Measurements from ENCODE around the gene OTOR.

OTOR gene

DNA sequence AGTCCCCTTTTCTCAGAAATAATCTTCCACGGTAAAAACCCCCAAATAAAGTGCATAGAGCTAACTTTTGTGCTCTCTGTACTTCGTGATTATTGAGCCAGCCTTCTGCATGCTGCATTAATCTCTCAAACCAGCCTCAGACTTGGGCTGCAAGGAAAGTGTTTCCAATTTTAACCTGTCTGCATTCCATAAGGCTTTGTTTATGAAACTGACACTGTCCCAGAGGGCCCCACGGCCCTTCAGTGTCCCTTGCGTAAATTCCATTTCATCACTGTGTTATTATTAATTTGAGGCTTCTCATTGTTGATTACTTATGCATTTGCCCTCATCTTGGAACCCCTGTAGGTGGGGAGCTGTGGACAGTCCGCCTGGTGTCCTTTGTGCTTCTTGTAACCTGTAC lies 33.9 kb upstream of the OTOR start:
- no peak overlapping the region for H3K27ac ChIP-seq (ENCODE audit: low read depth, low read length)
- no peaks in the 10 kb centered on the region for H3K36me3 ChIP-seq (ENCODE audit: control insufficient read depth, insufficient read depth, low read length)
- H3K4me3 ChIP-seq (ENCODE audit: low read depth, low read length): no peak overlapping the region
- no peaks in the 10 kb centered on the region for H3K9me3 ChIP-seq (ENCODE audit: control insufficient read depth, insufficient read depth, low read length)
- no peak overlapping the region for H3K9ac ChIP-seq (ENCODE audit: low read depth, low read length)
- H3K4me1 ChIP-seq (ENCODE audit: control insufficient read depth, insufficient read depth, low read length): peaks cover 6% of the 10 kb centered on the region; the same call in 1 of the 2 replicates
- H3K27me3 ChIP-seq (ENCODE audit: control insufficient read depth, insufficient read depth, low read length): no peaks in the 10 kb centered on the region

DNA sequence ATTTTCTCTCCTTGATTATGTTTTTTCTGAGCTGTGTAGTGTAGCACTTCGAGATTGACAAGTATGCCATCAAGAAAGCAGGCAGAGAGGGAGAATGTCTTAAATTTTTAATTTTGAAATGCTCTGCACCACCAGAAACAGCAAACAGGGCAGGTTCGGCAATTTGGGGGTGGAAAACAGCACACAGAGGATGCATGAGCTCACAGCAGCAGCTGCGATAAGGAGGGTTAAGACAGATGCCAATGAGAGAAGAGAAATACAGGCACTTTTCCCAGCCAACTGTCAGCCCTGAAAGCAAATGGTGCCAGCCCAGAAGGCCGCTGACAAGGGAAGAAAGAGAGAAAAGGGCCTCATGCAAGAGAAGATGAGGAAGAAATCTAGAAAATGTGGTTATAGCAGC lies 33.4 kb upstream of the OTOR start:
- Histone ChIP-seq H3K4me3 (ENCODE audit: low read depth, low read length) (no peak overlapping the region), H3K27me3 (ENCODE audit: control insufficient read depth, insufficient read depth, low read length) (no peaks in the 10 kb centered on the region), H3K4me1 (ENCODE audit: control insufficient read depth, insufficient read depth, low read length) (peaks cover 6% of the 10 kb centered on the region; the same call in 1 of the 2 replicates), H3K9ac (ENCODE audit: low read depth, low read length) (no peak overlapping the region), H3K36me3 (ENCODE audit: control insufficient read depth, insufficient read depth, low read length) (no peaks in the 10 kb centered on the region), H3K9me3 (ENCODE audit: control insufficient read depth, insufficient read depth, low read length) (no peaks in the 10 kb centered on the region), H3K27ac (ENCODE audit: low read depth, low read length) (no peak overlapping the region)

DNA sequence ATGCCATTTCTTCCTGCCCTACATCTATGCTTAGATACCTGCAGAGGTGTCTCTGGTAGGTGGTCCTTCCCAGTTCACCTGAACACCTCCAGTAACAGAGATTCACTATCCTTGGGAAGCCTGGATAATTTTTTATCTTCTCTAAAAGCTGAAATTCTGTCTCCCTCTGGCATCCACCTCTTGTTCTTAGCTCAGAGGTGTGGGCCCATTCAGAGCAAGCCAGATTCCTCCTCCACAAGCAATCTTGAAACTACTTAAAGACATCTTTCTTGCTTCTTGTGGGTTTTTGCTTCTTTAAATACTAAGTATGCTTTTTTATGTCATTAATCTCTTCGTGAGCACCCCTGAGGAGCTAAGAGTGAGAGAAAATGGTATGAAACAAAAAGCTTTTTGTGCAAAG lies 28.7 kb upstream of the OTOR start:
- H3K4me1 ChIP-seq (ENCODE audit: control insufficient read depth, insufficient read depth, low read length): no peaks in the 10 kb centered on the region
- no peaks in the 10 kb centered on the region for H3K9me3 ChIP-seq (ENCODE audit: control insufficient read depth, insufficient read depth, low read length)
- no peak overlapping the region for H3K4me3 ChIP-seq (ENCODE audit: low read depth, low read length)
- no peak overlapping the region for H3K9ac ChIP-seq (ENCODE audit: low read depth, low read length)
- H3K27me3 ChIP-seq (ENCODE audit: control insufficient read depth, insufficient read depth, low read length): peaks cover 6% of the 10 kb centered on the region; the same call in 1 of the 2 replicates
- H3K36me3 ChIP-seq (ENCODE audit: control insufficient read depth, insufficient read depth, low read length): no peaks in the 10 kb centered on the region
- no peak overlapping the region for H3K27ac ChIP-seq (ENCODE audit: low read depth, low read length)

DNA sequence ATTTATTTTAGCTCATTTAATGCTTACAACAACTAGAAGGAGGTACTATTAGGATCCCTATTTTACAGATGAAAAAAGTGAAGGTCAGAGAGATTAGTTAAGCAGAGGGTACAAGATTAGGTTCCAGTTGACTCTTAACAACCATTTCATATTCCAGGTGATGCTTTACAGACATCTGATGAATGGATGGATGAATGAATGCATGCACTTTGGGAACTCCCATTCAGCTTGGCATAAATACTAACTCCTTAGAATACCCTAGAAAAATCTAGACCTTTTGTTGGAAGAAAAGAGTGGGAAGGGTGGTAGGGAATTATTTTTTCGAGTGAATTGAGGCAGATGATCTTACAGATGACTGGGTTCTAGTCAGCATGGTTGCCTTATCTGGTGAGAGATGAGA lies 19.1 kb upstream of the OTOR start:
- Histone ChIP-seq H3K36me3 (ENCODE audit: control insufficient read depth, insufficient read depth, low read length) (peaks cover 26% of the 10 kb centered on the region), H3K27me3 (ENCODE audit: control insufficient read depth, insufficient read depth, low read length) (peaks cover 10% of the 10 kb centered on the region), H3K9ac (ENCODE audit: low read depth, low read length) (peak overlapping the region; percentile 42; the same call in 1 of the 2 replicates), H3K4me1 (ENCODE audit: control insufficient read depth, insufficient read depth, low read length) (peaks cover 9% of the 10 kb centered on the region), H3K4me3 (ENCODE audit: low read depth, low read length) (peak overlapping the region; percentile 97), H3K9me3 (ENCODE audit: control insufficient read depth, insufficient read depth, low read length) (no peaks in the 10 kb centered on the region), H3K27ac (ENCODE audit: low read depth, low read length) (peak overlapping the region; percentile 83)

DNA sequence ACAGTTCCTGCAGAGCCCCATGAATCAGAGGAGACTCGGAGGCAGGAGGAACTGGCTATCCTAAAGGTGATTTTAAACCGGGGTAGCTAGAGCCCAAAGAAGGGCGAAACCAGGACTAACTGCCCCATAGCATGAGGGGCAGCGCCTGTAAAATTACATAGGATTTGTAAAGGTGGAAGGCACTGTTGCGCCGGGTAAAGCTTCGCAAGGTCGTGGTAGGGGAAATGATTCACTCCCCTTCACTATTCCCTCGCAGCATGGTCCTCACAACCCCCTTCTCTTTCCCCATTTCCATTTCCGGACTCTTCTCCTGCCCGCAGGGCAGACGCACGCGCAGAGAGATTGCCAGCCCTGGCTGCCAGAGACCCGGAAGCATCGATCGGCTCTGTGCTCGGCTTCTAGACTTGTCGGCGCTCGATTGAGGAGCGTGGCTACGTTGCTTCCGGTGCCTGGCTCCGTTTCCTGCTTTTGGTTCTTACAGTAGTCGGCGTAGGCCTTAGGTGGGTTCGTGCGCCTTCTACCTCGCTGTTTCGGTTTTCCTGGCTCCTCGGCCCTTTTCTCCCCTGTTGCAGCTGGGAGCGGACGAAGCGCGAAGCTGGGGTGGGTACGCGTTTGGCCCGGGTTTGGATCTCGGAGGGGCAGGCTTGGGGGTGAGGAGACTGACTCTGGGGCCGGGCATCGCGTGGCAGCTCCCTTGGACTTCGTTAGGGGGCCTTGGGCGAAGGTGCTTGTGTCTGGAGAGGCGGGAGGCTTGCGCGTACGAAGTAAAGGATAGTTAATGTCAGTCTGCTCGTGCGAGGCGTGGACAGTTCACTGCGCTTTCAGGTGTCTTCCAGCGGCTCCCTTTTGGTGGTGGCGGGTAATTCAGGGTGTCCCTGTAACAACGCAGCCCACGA lies 18.3 kb upstream of the OTOR start, which contains the start of gene SNRPB2:
Gene SNRPB2, plus strand, starts transcription at position 462 of the 896 bp plus-strand sequence. CDS start 1,677 bp downstream, outside the sequence.
- peak within 1 kb of the TSS; percentile 94 for H3K9ac ChIP-seq (ENCODE audit: low read depth, low read length)
- peaks cover 33% of the 10 kb centered on the region for H3K36me3 ChIP-seq (ENCODE audit: control insufficient read depth, insufficient read depth, low read length)
- peak within 1 kb of the TSS; percentile 97 for H3K4me3 ChIP-seq (ENCODE audit: low read depth, low read length)
- peaks cover 10% of the 10 kb centered on the region for H3K27me3 ChIP-seq (ENCODE audit: control insufficient read depth, insufficient read depth, low read length)
- peaks cover 9% of the 10 kb centered on the region for H3K4me1 ChIP-seq (ENCODE audit: control insufficient read depth, insufficient read depth, low read length)
- H3K27ac ChIP-seq (ENCODE audit: low read depth, low read length): peak within 1 kb of the TSS; percentile 87
- no peaks in the 10 kb centered on the region for H3K9me3 ChIP-seq (ENCODE audit: control insufficient read depth, insufficient read depth, low read length)

DNA sequence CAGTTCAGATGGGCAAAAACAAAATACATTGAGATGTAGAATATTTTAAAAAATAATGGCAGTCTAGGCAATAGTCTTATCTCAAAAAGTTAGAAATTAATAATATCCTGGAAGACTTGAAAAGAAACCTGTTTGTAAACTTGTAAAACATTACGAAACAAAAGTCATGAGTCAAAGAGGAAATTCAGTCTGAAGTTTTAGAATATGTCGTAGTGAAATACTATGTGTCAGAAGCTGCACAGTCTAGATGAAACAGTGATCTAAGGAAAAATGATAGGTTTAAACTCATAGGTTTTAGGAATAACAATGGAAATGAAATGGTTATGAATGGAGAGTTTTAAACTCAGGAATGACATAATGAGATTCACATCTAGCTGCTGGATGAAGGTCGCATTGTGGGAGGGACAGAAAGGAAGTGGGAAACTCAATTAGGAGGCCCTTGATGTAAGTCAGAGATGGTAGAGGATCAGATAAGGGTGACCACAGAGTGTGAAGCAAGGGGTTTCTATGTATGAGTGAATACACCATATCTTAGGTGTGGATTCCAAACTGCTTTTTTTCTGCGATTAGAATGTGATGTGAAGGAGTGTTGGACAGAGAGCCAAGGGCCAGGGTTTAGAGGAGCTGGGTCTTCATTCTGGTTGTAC lies 15.5 kb upstream of the OTOR start:
- Histone ChIP-seq H3K9me3 (ENCODE audit: control insufficient read depth, insufficient read depth, low read length) (no peaks in the 10 kb centered on the region), H3K4me1 (ENCODE audit: control insufficient read depth, insufficient read depth, low read length) (peaks cover 9% of the 10 kb centered on the region), H3K4me3 (ENCODE audit: low read depth, low read length) (no peak overlapping the region), H3K36me3 (ENCODE audit: control insufficient read depth, insufficient read depth, low read length) (peaks cover 62% of the 10 kb centered on the region), H3K27ac (ENCODE audit: low read depth, low read length) (no peak overlapping the region), H3K9ac (ENCODE audit: low read depth, low read length) (no peak overlapping the region), H3K27me3 (ENCODE audit: control insufficient read depth, insufficient read depth, low read length) (peaks cover 5% of the 10 kb centered on the region; the same call in 1 of the 2 replicates)

DNA sequence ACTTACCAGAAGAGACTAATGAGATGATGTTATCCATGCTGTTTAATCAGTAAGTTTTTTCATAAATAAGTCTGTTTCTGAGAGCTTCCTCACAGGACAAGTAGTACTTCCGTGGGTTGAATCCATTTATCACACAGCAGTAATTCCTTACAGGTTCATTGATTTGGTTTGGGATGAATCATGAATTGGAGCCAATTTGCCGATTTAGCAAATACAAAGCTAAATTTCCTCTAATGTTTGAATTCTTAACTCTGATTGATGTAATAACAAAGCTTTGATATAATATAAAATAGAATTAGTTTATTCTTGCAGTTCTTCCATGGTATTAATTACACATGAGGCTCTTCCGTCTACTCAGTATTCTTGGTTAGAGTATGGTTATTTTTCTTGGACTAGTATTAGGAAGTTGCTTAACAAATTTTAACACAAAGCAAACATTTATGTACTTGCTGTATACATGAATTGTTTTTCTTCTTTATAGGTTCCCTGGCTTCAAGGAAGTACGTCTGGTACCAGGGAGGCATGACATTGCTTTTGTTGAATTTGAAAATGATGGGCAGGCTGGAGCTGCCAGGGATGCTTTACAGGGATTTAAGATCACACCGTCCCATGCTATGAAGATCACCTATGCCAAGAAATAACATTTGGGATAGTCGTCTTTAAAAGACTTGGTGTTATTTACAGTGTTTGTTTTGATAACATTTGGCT lies 7.6 kb upstream of the OTOR start:
- no peak overlapping the region for H3K9ac ChIP-seq (ENCODE audit: low read depth, low read length)
- no peaks in the 10 kb centered on the region for H3K9me3 ChIP-seq (ENCODE audit: control insufficient read depth, insufficient read depth, low read length)
- H3K27ac ChIP-seq (ENCODE audit: low read depth, low read length): no peak overlapping the region
- H3K4me3 ChIP-seq (ENCODE audit: low read depth, low read length): no peak overlapping the region
- H3K27me3 ChIP-seq (ENCODE audit: control insufficient read depth, insufficient read depth, low read length): no peaks in the 10 kb centered on the region
- H3K4me1 ChIP-seq (ENCODE audit: control insufficient read depth, insufficient read depth, low read length): no peaks in the 10 kb centered on the region
- H3K36me3 ChIP-seq (ENCODE audit: control insufficient read depth, insufficient read depth, low read length): peaks cover 63% of the 10 kb centered on the region

DNA sequence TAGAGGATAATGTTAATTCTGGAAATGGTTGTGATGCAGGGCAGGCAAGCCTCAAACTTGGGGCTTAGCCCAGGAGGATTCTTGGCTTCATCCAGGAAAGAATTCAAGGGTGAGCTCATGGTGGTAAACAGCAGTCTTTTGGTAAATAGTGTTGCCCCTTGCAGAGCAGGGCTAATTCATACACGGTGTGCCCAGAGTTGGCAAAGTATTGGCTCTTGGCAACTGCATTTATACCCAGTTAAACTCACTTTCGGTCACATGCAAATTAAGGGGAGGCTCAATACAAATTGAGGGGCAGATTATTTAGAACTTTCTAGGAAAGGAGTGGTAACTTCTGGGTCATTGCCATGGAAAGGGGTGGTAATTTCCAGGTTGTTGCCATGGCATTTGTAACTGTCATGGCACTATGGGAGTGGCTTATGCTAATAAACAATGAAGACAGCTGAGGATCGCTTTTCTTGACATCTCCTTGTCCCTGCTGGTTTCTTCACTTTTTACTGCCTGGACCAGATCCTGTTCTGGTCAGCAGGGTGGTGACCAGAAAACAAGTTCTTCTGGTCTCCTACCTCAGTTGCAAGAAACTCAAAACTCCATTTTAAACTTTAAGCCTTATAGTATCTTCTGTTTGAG lies 3.9 kb upstream of the OTOR start:
- no peaks in the 10 kb centered on the region for H3K4me1 ChIP-seq (ENCODE audit: control insufficient read depth, insufficient read depth, low read length)
- H3K27ac ChIP-seq (ENCODE audit: low read depth, low read length): no peak overlapping the region
- no peaks in the 10 kb centered on the region for H3K9me3 ChIP-seq (ENCODE audit: control insufficient read depth, insufficient read depth, low read length)
- no peaks in the 10 kb centered on the region for H3K27me3 ChIP-seq (ENCODE audit: control insufficient read depth, insufficient read depth, low read length)
- H3K36me3 ChIP-seq (ENCODE audit: control insufficient read depth, insufficient read depth, low read length): peaks cover 28% of the 10 kb centered on the region
- H3K9ac ChIP-seq (ENCODE audit: low read depth, low read length): no peak overlapping the region
- no peak overlapping the region for H3K4me3 ChIP-seq (ENCODE audit: low read depth, low read length)

DNA sequence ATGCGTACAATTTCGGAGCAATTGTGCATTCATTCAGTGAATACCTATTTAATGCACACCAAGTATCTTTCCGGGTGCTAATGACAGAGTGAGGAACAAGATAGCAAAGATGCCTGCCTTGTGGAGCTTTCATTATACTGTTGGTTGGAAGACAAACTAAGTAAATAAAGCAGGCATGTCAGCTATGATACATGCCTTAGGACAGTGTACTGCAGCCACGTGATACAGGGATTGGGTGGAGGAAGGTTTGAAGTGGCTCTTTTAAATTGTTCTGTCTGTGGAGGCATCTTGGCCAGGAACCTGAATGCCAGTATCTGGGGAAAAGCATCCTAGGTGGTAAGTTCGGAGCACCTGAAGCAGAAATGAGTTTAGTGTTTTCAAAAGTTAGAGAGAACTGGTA lies 3.0 kb upstream of the OTOR start:
- Histone ChIP-seq H3K4me1 (ENCODE audit: control insufficient read depth, insufficient read depth, low read length) (no peaks in the 10 kb centered on the region), H3K36me3 (ENCODE audit: control insufficient read depth, insufficient read depth, low read length) (peaks cover 19% of the 10 kb centered on the region), H3K27me3 (ENCODE audit: control insufficient read depth, insufficient read depth, low read length) (no peaks in the 10 kb centered on the region), H3K27ac (ENCODE audit: low read depth, low read length) (no peak overlapping the region), H3K9me3 (ENCODE audit: control insufficient read depth, insufficient read depth, low read length) (no peaks in the 10 kb centered on the region), H3K4me3 (ENCODE audit: low read depth, low read length) (no peak overlapping the region), H3K9ac (ENCODE audit: low read depth, low read length) (no peak overlapping the region)

DNA sequence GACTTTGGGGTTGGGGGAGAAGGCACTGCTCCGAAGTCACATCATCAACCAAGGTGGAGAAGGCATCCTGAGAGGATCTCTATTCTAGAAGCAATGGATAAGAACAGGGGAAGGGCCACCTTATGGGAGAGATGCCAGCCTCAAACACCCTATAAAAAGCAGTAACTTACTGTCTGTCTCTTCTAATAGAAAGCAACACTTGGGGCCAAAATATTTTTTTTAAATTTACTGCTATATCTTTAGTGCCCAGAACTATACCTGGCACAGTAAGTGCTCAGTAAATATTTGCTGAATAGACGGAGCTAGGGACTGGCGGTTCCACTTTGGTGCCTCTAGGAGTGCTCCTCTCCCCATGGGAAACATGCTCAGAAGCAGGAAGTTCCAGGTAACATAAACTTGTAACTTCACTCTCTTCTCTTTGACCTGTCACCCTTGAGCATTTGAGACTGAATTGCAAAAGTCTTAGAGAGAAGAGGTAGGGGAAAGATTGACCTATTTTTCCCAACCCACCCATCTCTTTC lies 807 bp upstream of the OTOR start:
- Histone ChIP-seq H3K4me1 (ENCODE audit: control insufficient read depth, insufficient read depth, low read length) (peaks cover 2% of the 10 kb centered on the region), H3K9ac (ENCODE audit: low read depth, low read length) (no peak overlapping the region), H3K9me3 (ENCODE audit: control insufficient read depth, insufficient read depth, low read length) (no peaks in the 10 kb centered on the region), H3K36me3 (ENCODE audit: control insufficient read depth, insufficient read depth, low read length) (no peaks in the 10 kb centered on the region), H3K4me3 (ENCODE audit: low read depth, low read length) (no peak overlapping the region), H3K27me3 (ENCODE audit: control insufficient read depth, insufficient read depth, low read length) (no peaks in the 10 kb centered on the region), H3K27ac (ENCODE audit: low read depth, low read length) (no peak overlapping the region)
